ENCODE results near the gene XRRA1.

DNA sequence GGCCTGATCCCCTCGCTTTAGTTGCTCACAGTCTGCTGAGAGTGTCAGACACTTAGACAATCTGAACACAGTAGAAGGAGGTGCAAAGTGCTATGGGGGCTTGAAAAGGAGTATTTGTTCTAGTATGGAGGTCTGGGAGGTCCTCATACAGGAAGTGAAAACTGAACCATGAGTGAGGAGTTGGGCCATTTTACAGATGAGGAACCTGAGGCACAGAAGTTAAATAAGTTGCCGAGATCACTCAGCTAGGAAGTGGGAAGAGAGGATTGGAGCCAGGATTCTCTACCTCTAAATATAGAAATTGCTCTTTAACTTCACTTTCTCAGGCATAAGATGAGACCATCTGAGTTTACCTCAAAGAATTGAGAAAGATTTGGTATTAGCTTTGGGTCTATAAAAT lies 35.8 kb upstream of the XRRA1 start:
- TF ChIP-seq, protein P1, sequence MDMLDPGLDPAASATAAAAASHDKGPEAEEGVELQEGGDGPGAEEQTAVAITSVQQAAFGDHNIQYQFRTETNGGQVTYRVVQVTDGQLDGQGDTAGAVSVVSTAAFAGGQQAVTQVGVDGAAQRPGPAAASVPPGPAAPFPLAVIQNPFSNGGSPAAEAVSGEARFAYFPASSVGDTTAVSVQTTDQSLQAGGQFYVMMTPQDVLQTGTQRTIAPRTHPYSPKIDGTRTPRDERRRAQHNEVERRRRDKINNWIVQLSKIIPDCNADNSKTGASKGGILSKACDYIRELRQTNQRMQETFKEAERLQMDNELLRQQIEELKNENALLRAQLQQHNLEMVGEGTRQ (CRISPR knock-in tag; IDR thresholded peaks at IDR 0.05): no peak
- TF ChIP-seq, protein P2, sequence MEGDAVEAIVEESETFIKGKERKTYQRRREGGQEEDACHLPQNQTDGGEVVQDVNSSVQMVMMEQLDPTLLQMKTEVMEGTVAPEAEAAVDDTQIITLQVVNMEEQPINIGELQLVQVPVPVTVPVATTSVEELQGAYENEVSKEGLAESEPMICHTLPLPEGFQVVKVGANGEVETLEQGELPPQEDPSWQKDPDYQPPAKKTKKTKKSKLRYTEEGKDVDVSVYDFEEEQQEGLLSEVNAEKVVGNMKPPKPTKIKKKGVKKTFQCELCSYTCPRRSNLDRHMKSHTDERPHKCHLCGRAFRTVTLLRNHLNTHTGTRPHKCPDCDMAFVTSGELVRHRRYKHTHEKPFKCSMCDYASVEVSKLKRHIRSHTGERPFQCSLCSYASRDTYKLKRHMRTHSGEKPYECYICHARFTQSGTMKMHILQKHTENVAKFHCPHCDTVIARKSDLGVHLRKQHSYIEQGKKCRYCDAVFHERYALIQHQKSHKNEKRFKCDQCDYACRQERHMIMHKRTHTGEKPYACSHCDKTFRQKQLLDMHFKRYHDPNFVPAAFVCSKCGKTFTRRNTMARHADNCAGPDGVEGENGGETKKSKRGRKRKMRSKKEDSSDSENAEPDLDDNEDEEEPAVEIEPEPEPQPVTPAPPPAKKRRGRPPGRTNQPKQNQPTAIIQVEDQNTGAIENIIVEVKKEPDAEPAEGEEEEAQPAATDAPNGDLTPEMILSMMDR (IDR thresholded peaks at IDR 0.05): no peak

Measured in WTC11 (cell line).